GM19397 (cell line): Measurements from ENCODE around the gene EYA2.

Source experiments
- ATAC-seq: cut with Tn5 transposase; IDR thresholded peaks from one replicate; pipeline ENCODE4 v1.9.1; 2021; ENCODE audit warnings: mild to moderate bottlenecking, moderate library complexity; ENCODE audit not compliant: unreplicated experiment

Gene EYA2

DNA sequence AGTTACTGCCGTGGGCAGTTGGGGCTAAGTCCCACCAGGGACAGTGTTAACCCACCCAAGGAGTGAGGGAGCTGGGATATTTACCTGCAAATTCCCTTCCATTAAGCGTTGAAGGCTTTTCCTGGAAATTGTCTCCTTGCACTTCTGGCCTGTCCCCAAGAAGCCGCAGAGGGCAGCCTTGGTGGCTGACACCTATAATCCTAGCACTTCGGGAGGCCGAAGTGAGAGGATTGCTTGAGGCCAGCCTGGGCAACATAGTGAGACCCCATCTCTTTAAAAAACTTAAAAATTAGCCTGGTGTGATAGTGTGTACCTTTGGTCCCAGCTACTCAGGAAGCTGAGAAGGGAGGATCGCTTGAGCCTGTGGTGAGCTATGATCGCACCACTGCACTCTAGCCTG, 204.4 kb downstream of the EYA2 start:
- ATAC-seq, result no peak

- no peak for ATAC-seq
These were observed 205.3 kb downstream of the EYA2 start for GRCh38 chr20:47099825-47100441.

- ATAC-seq, result no peak
These were observed 208.0 kb downstream of the EYA2 start for GRCh38 chr20:47102629-47103028.

- no peak for ATAC-seq
These were observed 212.1 kb downstream of the EYA2 start for GRCh38 chr20:47106786-47107185.

GRCh38 chr20:47108994-47109393, 214.4 kb downstream of the EYA2 start:
- no peak for ATAC-seq

GRCh38 chr20:47110819-47111218, 216.2 kb downstream of the EYA2 start:
- ATAC-seq, result no peak

- ATAC-seq, result no peak
These were observed 216.9 kb downstream of the EYA2 start for GRCh38 chr20:47111576-47111975.

GRCh38 chr20:47113362-47114109, 218.9 kb downstream of the EYA2 start:
- ATAC-seq, result no peak

- ATAC-seq, result no peak
These were observed 221.1 kb downstream of the EYA2 start for GRCh38 chr20:47115694-47116093.

DNA sequence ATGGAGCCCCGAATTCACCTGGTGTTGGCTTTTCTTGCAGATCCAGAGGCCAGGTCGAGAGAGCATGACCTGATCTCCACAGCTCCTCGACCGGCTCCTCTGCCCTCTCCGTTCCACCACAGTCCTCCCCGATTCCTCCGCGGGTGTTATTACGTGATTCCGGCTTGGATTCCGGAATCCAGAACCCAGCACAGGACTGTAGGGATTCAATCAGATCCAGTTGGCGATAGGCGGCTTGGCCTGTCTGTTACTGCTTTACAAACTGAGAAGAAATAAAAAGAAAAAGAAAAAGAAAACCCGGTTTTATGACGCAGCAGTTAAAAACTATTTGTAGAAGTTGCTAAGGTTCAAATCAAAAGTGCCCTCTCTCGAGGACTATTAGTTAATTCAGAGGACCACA, 222.7 kb downstream of the EYA2 start:
- ATAC-seq, result no peak

DNA sequence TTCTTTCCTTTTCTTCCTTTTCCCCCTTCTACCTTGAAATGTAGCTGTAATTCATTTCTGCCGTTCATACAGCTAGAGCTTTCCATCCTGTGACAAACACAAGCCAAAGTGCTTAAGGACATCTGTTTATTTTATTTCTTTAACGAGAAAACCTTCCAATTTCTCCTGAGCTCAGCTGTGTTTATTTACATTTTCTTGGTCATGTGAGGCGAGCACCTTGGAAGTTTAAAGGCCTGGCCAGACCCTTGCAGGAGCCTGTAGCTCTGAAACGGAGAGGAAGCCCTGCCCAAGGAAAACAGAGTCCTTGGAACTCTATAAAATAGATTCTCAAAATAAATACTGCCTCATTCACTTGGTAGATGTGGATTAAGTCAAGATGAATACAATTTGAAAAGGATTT, 223.1 kb downstream of the EYA2 start:
- no peak for ATAC-seq

- ATAC-seq, result no peak
These were observed 223.6 kb downstream of the EYA2 start for GRCh38 chr20:47118206-47118605.

DNA sequence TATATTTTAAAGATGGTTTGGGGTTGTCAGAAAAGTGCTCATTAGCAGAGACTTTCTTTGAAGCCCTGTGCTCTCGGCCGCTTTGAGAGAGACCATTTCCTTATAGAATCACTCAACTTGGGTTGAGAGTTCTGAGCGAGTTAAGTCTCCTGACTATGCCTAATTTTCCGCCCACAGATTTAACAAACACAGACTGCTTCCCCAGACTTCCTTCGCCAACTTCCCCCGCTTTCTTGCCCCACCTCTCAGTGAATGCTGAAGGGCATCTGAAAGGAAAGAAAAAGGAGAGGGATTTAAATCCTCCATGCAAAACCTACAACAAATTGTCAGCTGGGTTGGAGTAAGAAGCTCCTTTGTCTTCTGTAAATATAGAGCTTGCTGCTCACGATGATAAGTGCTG, 224.0 kb downstream of the EYA2 start:
- no peak for ATAC-seq

DNA sequence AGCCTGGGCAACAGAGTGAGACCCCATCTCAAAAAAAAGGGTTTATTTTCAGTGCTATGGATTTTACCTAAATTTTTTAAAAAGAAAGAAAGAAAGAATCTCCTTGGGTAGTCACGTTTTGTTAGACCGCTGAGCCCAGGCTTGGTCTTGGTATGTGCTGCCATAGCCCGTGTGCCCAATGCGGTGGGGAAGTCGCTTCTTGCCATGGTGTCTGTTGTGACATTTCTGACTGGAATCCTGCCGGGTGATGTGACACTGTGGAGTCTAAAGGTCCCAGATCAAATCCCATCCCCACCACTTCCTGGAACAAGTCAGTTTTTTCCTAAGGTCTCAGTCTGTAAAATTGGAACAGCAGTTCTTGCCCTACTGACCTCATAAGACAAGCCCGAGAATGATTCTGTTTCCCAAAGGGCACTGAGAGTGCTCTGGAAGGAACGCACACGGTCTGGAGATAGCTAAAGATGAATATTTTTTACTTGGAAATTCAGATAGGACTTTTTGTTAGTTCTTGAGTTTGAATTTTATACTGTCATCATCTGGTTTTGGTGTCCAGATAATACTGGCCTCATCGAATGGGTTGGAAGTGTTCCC, 225.8 kb downstream of the EYA2 start:
- ATAC-seq, result no peak

- ATAC-seq, result no peak
These were observed 227.9 kb downstream of the EYA2 start for GRCh38 chr20:47122560-47122959.

- ATAC-seq, result no peak
These were observed 229.6 kb downstream of the EYA2 start for GRCh38 chr20:47124181-47124717.

DNA sequence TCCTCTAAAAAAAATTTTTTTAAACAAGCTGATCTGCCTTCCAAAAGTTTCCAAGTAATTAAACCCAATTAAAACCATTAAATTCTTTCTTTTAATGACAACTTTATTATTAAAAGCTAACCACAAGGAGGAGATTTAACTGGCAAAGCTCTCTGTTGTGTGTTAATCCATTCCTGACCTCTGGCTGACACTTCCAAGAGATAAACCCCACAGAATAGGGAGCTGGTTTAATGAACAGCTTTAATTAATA, 230.8 kb downstream of the EYA2 start:
- no peak for ATAC-seq

DNA sequence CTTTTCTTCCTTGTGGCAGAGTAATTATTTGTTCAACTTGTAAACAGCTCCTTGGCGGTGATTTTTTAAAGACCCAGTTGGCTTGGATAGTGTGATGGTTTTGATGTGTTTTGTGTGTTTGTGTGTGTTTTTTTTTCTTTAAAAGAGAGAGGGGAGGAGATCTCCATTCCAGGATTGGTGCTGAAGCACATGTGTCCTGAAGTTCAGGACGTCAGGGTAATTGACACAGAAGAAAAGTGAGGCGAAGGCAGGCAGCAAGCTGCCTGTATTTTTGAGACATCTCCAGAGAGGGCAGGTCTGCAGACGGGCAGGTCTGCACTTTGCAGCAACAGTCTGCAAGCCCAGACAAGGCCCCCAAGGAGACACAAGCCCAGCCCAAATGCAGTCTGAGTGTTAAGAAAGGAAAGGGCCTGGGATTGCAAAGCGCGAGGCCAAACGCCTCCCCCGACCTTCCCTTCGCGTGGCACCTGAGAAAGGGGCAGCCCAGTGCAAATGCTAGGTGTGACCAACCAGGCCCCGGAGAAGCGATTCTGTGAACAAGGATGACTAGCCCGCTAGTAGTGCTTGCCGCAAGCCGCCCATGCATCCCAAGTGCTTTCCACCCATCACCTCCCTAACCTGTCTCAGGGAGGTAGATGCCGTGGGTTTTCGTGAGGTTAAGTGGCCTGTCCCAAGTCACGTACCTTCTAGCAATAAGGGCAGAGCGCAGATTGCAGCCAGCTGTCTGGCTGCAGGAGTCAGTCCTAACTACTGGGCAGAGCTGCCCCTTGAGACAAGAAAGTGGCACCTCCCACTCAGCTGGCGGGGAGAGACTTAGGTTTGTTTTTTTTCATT, 231.3 kb downstream of the EYA2 start:
- no peak for ATAC-seq

GRCh38 chr20:47126709-47127108, 232.1 kb downstream of the EYA2 start:
- ATAC-seq, result no peak

DNA sequence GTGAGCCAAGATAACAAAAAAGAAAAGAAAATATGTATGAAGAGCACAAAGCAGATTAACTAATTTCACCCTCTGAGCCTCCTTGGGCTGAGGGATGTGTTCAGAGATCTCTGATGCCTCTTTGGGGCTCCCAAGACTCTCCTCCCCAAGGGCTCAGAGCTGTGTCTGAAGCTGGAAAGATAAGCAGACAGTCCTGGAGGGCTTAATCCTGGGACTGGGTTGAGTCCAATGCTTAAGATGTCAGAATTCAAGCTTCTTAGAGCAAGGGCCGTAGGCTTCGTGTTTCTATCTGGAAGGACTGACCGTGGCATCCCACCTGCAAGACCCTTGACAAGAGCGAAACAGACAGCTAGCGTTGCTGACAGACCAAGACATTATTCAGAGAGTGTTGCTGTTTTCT, 232.9 kb downstream of the EYA2 start:
- no peak for ATAC-seq

- no peak for ATAC-seq
These were observed 233.4 kb downstream of the EYA2 start for GRCh38 chr20:47127999-47128398.

- no peak for ATAC-seq
These were observed 234.7 kb downstream of the EYA2 start for GRCh38 chr20:47129306-47129705.
